Measurements from ENCODE around the gene SUGCT.

Gene SUGCT

DNA sequence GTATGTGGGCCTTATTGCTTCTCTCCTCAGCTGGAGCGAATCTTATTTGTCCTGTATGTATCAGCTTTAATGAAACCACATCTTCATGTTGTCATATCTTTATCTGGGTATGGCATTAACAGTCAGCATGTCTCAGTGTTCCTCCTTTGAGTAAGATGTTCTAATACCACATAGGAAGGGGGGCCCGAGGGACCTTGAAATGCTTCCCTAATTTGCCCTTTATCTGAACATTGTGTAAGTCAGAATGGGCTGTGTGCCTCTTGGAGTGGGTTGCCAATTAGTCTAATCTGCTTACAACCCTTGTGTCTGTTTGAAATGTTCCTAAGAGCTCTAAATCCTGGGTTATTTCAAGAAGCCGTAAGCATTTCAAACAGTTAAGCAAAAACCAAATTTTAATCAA is 623.8 kb downstream of the SUGCT start:
- Histone ChIP-seq H3K4me2 (ENCODE audit: insufficient read depth, low read length) (no peak overlapping the region), H3K9me3 (ENCODE audit: insufficient read depth, low read length, severe bottlenecking) (no peaks in the 10 kb centered on the region), H3K27ac (ENCODE audit: low read length) (no peak overlapping the region), H3K79me2 (ENCODE audit: insufficient read depth, low read length) (no peaks in the 10 kb centered on the region), H3K4me3 (ENCODE audit: low read depth in 1 of 2, low read length in 2 of 2) (no peak overlapping the region), H4K20me1 (ENCODE audit: insufficient read depth, low read length) (no peaks in the 10 kb centered on the region), H3K9ac (ENCODE audit: low read depth, low read length) (no peak overlapping the region), H3K36me3 (ENCODE audit: insufficient read depth, low read length) (no peaks in the 10 kb centered on the region), H3K27me3 (ENCODE audit: insufficient read depth, low read length, poor library complexity) (no peaks in the 10 kb centered on the region), H2AFZ (ENCODE audit: low read depth, low read length) (no peak overlapping the region), H3K4me1 (ENCODE audit: insufficient read depth, low read length) (no peaks in the 10 kb centered on the region)
- DNase-seq, result no peak
- TF ChIP-seq, protein P1, sequence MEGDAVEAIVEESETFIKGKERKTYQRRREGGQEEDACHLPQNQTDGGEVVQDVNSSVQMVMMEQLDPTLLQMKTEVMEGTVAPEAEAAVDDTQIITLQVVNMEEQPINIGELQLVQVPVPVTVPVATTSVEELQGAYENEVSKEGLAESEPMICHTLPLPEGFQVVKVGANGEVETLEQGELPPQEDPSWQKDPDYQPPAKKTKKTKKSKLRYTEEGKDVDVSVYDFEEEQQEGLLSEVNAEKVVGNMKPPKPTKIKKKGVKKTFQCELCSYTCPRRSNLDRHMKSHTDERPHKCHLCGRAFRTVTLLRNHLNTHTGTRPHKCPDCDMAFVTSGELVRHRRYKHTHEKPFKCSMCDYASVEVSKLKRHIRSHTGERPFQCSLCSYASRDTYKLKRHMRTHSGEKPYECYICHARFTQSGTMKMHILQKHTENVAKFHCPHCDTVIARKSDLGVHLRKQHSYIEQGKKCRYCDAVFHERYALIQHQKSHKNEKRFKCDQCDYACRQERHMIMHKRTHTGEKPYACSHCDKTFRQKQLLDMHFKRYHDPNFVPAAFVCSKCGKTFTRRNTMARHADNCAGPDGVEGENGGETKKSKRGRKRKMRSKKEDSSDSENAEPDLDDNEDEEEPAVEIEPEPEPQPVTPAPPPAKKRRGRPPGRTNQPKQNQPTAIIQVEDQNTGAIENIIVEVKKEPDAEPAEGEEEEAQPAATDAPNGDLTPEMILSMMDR (IDR thresholded peaks at IDR 0.05; ENCODE audit: borderline replicate concordance, extremely low read depth, low read length, poor library complexity, severe bottlenecking), result no peak
- TF ChIP-seq EZH2 (IDR thresholded peaks at IDR 0.05; ENCODE audit: borderline replicate concordance, low read depth, low read length, severe bottlenecking), result no peak
- no peak for ATAC-seq (ENCODE audit: insufficient read depth, low read depth)

DNA sequence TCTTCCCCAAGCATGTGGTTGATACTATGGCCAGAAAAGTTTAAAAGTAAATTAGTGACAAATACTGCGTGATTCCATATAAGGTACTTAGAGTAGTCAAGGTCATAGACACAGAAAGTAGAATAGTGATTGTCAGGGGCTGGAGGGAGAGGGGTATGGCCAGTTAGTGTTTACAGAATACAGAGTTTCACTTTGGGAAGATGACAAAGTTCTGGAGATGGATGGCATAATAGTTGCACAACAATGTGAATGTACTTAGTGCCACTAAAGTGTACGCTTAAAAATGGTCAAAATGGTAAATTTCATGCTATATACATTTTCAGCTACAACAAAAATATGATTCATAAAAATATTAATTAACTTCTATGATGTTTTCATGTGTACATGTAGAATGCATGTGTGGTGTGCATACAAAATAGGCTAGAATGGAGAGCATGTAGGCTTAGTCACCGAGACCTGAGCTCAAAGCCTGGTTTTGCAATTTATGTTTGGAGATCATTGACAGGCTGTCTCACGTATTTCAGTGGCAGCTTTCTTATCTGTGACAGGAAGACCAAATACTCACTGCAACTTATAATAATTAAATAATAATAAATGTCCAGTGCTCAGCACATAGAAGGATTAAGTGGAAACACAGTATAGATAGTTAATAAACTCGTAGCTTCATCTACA is 625.6 kb downstream of the SUGCT start:
- Histone ChIP-seq H3K27me3 (ENCODE audit: insufficient read depth, low read length, poor library complexity) (no peaks in the 10 kb centered on the region), H3K4me1 (ENCODE audit: insufficient read depth, low read length) (peaks cover 2% of the 10 kb centered on the region), H3K9ac (ENCODE audit: low read depth, low read length) (no peak overlapping the region), H3K36me3 (ENCODE audit: insufficient read depth, low read length) (no peaks in the 10 kb centered on the region), H3K4me3 (ENCODE audit: low read depth in 1 of 2, low read length in 2 of 2) (no peak overlapping the region), H3K27ac (ENCODE audit: low read length) (no peak overlapping the region), H3K79me2 (ENCODE audit: insufficient read depth, low read length) (no peaks in the 10 kb centered on the region), H3K9me3 (ENCODE audit: insufficient read depth, low read length, severe bottlenecking) (no peaks in the 10 kb centered on the region), H4K20me1 (ENCODE audit: insufficient read depth, low read length) (no peaks in the 10 kb centered on the region), H3K4me2 (ENCODE audit: insufficient read depth, low read length) (no peak overlapping the region), H2AFZ (ENCODE audit: low read depth, low read length) (no peak overlapping the region)
- ATAC-seq (ENCODE audit: insufficient read depth, low read depth), result no peak
- TF ChIP-seq, protein P1 (IDR thresholded peaks at IDR 0.05; ENCODE audit: borderline replicate concordance, extremely low read depth, low read length, poor library complexity, severe bottlenecking), result no peak
- TF ChIP-seq EZH2 (IDR thresholded peaks at IDR 0.05; ENCODE audit: borderline replicate concordance, low read depth, low read length, severe bottlenecking), result no peak
- DNase-seq, result no peak

DNA sequence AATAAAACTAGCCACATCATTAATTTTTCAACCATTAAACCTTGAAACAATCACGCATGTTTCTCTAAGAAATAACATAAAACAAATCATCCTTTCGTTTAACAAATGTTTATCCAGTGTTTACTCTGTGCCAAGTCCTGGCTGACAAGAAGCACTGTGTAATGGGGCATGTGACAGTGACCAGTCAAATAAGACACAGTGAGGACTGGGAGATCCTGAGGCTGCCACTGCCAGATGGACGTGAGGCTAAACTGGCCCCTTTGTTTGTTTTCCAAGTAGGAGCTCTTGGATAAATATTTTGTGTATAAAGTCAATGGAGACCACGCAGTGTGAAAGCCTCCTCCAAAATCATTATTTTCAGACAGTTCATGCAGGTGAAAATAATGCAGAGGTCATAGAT is 626.2 kb downstream of the SUGCT start:
- DNase-seq, result no peak

More for the DNA sequence above, 626.2 kb downstream of the SUGCT start:
- Histone ChIP-seq H3K9me3 (ENCODE audit: insufficient read depth, low read length, severe bottlenecking) (no peaks in the 10 kb centered on the region), H3K4me2 (ENCODE audit: insufficient read depth, low read length) (no peak overlapping the region), H3K79me2 (ENCODE audit: insufficient read depth, low read length) (no peaks in the 10 kb centered on the region), H3K36me3 (ENCODE audit: insufficient read depth, low read length) (no peaks in the 10 kb centered on the region), H3K27ac (ENCODE audit: low read length) (no peak overlapping the region), H4K20me1 (ENCODE audit: insufficient read depth, low read length) (no peaks in the 10 kb centered on the region), H3K27me3 (ENCODE audit: insufficient read depth, low read length, poor library complexity) (no peaks in the 10 kb centered on the region), H3K9ac (ENCODE audit: low read depth, low read length) (no peak overlapping the region), H3K4me3 (ENCODE audit: low read depth in 1 of 2, low read length in 2 of 2) (no peak overlapping the region), H2AFZ (ENCODE audit: low read depth, low read length) (no peak overlapping the region), H3K4me1 (ENCODE audit: insufficient read depth, low read length) (peaks cover 8% of the 10 kb centered on the region)
- TF ChIP-seq, protein P1 (IDR thresholded peaks at IDR 0.05; ENCODE audit: borderline replicate concordance, extremely low read depth, low read length, poor library complexity, severe bottlenecking), result no peak
- no peak for TF ChIP-seq EZH2 (IDR thresholded peaks at IDR 0.05; ENCODE audit: borderline replicate concordance, low read depth, low read length, severe bottlenecking)
- no peak for ATAC-seq (ENCODE audit: insufficient read depth, low read depth)

All from DND-41 (cell line).